LHCN-M2 (cell line): ENCODE measurements around the gene SLC17A2. TPM values are rescaled to one million over a fixed set of nuclear protein-coding genes. Genes with fewer than 3 reads are reported as not detected.
"Not testable (repeated sequence)": the region's sequence is repeated elsewhere in the genome, so short reads cannot be mapped to it uniquely, and the experiment has no call there.

Experiments used
- DNase-seq: peaks from one replicate; pipeline ENCODE4 v3.0.0-alpha.2; 2012; ENCODE audit warnings: low read depth
- total RNA-seq: library from RNA; depleted of rRNA; stranded (reverse); fragments of >200 nt; gene quantifications from 2 replicates; pipeline ENCODE4 v1.2.3, GENCODE V29; 2014

Gene SLC17A2
- total RNA-seq, 1 experiment from 2014 or later: not detected

DNA sequence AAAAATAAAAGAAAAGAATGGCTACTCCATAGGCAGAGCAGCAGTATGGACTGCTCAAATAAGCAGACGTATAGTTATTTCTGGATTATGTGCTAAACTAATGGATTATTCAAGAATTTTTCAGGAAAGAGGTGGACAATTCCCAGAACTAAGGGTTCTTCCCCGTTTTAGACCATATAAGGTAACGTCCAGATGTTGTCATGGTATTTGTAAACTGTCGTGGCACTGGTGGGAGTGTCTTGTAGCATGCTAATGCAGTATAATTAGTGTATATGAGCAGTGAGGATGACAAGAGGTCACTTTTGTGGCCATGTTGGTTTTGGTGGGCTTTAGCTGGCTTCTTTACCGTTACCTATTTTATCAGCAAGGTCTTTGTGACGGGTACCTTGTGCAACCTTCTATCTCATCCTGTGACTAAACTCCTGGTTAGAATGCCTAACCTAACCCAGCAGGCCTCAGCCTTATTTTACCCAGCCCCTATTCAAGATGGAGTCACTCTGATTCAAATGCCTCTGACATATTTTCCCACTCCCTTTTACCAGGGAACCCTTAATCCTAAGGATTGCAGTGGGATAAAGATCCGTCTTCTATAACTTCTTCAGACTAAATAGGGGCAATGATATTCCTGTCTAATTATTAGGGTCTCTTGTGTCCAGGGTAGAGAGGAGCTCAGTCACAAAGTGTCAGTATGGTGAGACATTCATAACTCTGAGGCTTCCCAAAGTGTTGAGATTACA is 21.0 kb upstream of the SLC17A2 start:
- DNase-seq: no peak

- no peak for DNase-seq
These were observed 19.8 kb upstream of the SLC17A2 start for GRCh38 chr6:25950297-25950696.

GRCh38 chr6:25949695-25950094 is 19.2 kb upstream of the SLC17A2 start:
- DNase-seq: no peak

DNA sequence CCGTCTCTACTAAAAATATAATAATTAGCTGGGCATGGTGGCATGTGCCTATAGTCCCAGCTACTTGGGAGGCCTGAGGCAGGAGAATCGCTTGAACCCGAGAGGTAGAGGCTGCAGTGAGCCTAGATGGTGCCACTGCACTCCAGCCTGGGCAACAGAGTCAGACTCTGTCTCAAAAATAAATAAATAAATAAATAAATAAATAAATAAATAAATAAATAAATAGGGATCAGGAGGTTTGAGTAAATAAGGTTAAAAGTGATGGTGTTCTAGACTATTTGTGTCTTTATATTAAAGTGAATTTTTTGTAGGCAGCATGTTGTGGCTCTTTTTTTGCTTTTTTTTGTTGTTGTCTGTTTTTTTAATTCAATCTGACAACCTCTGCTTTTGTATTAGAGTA is 17.0 kb upstream of the SLC17A2 start:
- not testable (repeated sequence) for DNase-seq

GRCh38 chr6:25946631-25947030 is 16.1 kb upstream of the SLC17A2 start:
- DNase-seq: no peak

DNA sequence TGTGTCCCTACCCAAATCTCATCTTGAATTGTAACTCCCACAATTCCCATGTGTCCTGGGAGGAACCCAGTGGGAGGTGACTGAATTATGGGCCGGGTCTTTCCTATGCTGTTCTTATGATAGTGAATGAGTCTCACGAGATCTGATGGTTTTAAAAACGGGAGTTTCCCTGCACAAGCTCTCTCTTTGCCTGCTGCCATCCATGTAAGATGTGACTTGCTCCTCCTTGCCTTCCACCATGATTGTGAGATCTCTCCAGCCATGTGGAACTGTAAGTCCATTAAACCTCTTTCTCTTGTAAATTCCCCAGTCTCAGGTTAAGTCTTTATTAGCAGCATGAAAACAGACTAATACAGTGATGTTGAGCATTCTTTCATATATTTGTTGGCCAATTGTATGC is 15.2 kb upstream of the SLC17A2 start:
- not testable (repeated sequence) for DNase-seq

DNA sequence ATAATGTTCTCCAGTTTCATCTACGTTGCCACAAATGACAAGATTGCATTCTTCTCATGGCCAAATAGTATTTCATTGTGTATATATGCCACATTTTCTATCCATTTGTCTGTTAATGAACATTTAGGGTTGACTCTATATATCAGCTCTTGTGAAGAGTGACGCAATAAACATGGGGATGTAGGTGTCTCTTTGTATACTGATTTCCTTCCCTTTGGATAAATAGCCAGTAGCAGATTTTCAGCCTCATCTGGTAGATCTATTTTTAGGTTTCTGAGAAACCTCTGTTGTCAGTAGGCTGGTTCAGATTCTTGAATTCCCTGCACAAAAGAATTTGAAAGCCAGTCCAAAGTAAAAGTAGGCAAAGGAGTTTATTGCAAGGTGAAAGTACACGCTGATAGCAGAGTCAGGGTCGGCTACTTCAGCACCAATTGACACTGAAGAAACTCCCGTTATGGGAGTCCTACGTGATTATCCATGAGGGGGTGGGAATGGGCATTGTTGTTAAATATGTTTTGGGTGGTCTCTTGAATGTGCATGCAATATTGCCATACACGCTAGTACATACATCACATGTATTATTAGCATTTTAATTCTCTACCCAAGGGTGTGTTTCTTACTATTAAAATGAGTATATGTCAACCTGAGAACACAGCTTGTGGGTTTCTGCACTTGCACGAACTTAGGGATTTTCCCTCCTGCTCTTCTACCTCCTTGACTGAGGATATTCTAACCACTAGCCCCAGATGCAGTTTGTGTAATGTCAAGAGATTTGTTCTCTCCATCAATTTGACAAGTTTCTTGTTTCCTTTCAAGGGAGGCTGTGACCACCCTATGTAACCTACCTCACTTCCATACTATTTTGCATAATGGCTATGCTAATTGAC is 14.4 kb upstream of the SLC17A2 start:
- DNase-seq: no peak

- no peak for DNase-seq
These were observed 13.4 kb upstream of the SLC17A2 start for GRCh38 chr6:25943887-25944286.

DNA sequence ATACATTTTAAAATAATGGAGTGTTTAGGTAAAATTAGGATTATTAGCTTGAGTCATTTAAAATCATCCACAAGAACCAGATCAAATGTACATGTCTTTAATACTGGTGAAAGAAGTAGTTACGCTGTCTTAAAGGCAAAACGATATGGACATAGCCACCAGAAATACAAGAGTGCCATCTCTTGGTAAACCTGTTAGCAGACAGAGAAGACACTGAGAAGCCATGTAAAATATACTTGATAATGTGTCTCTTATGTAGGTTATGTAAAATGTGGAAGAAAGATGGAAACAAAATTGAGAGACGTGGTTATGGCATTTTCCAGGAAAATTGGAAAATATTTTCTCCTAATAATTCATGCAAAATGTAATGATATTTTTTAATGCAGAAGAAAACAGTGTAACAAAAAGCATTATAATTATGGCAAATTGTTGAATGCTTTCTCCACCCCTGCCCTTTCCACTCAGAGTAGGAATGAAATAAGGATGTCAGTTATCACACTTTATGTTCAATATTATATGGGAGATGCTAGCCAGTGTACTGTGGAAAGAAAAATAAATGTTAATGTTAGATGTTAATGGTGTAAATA is 12.2 kb upstream of the SLC17A2 start:
- no peak for DNase-seq

DNA sequence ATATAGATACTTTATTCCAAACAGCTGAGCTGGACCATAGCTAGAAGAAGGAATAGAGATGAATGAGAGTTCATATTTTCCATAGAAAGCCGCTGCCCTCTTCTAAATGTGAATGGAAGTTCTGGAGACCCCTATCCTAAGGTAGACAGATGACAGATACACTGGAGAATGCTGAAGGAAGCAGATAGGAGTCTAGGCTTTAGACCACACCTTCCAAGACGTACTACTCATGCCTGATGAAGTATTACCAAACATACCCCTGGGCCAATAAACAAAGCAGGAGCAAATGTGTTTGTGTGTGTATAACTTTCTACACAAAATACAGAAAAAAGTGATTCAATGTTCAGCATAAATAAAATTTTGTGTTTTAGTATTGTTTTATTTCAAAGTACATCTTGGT is 9.1 kb upstream of the SLC17A2 start:
- DNase-seq: no peak

DNA sequence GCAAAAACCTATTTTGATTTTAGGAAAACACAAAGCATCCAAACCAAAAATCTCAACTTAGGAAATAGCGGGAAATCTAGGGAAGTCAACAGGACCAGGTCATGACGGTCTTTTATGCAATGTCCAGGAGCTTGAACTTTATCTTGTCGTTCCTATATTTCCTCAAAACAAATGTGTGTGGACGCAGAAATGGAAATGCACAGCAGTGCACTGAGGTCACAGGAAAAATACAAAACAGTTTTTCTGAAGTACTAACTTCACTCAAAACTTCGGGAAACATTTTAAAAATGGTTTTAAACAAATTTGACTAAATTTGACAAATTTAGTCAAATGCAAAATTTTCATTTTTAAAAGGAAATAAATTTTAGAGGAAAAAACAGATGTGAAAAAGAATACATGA is 5.5 kb upstream of the SLC17A2 start:
- no peak for DNase-seq

GRCh38 chr6:25934735-25935313 is 4.3 kb upstream of the SLC17A2 start:
- DNase-seq: no peak

DNA sequence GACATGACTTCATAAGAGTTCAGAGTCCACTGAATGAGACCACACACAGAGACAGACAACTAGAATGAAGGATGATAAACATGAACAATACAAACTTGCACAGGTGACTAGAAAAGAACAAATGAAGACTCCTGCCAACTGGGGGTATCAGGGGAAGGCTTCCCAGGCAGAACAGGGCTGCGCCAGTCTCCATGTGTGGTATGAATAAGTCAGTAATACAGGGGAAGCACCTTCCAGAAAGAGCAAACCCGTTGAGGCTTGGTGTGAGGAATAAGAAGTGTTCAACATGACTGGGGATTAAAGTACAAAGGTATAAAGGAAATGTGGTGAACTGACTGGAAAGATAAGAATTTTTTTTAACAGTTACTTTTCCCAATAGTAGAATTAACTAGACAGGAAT is 3.7 kb upstream of the SLC17A2 start:
- DNase-seq: no peak

GRCh38 chr6:25931411-25931709 is 869 bp upstream of the SLC17A2 start:
- DNase-seq: no peak

- not testable (repeated sequence) for DNase-seq
These were observed 706 bp downstream of the SLC17A2 start for GRCh38 chr6:25929785-25930184.

- DNase-seq: no peak
These were observed 1.7 kb downstream of the SLC17A2 start for GRCh38 chr6:25928562-25929324.

DNA sequence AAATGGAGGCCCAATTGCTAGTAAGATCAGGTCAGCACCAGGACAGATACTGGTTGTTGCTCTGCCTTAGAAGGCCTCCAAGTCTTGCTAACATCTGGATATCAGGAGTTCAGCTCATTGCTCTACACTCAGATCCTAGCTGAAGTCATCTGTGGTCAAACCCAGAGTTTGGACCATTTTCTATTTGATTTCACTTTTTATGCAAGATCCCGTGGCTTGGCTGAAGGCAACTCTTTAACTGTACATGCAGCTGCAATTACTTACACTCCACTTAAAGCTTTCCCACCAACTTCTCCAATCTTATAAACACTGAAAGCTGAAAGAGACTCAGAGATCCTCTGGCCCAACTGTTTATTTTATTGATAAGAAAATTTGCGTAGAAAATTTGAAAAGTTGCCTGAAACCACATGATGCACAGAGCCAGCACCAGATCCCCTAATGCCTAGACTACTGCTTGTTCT is 2.7 kb downstream of the SLC17A2 start:
- no peak for DNase-seq

DNA sequence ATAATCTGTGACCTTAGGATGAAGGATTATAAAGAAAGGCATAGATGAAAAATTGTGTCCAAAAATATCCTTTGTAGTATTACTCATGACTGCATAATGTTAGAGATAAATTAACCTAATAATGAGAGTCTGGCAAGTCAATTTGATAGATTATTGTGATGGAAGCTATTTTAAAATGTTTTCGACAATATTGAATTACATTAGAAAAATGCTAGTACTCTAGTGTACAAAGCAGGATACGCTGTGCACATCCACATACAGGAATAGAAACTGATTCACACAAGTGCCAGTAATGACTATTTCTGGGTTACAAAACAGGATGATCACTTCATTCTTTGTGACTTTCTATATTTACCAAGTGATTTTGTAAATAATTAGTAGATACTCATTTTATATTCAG is 3.3 kb downstream of the SLC17A2 start:
- no peak for DNase-seq

GRCh38 chr6:25925876-25926275 is 4.6 kb downstream of the SLC17A2 start:
- no peak for DNase-seq

- no peak for DNase-seq
These were observed 8.2 kb downstream of the SLC17A2 start for GRCh38 chr6:25922301-25922700.

- no peak for DNase-seq
These were observed 8.8 kb downstream of the SLC17A2 start for GRCh38 chr6:25921525-25922203.
